GM06990 (cell line): ENCODE results near the gene SLC35B2.

Experiments used
- DNase-seq: peaks from one replicate; pipeline ENCODE4 v3.0.0-alpha.2; 2011; ENCODE audit not compliant: insufficient read length; ENCODE audit errors: extremely low read depth
- H3K27me3 ChIP-seq: replicated peaks from 2 replicates; pipeline ENCODE4 v1.6.0; 2011; ENCODE audit warnings: low read length; ENCODE audit not compliant: control insufficient read depth, insufficient read depth
- H3K36me3 ChIP-seq: 2 replicates; pipeline ENCODE4 v1.5.1; 2011; ENCODE audit warnings: low read length; ENCODE audit not compliant: control insufficient read depth, insufficient read depth
- H3K4me3 ChIP-seq: replicated peaks from 2 replicates; pipeline ENCODE4 v1.5.1; 2011; ENCODE audit warnings: low read depth, mild to moderate bottlenecking, control low read depth, low read length
- TF ChIP-seq, protein P1 (sequence below): IDR thresholded peaks from 2 replicates; pipeline ENCODE4 v1.5.1; 2011; ENCODE audit warnings: low read length, control low read depth, mild to moderate bottlenecking, inconsistent platforms; ENCODE audit not compliant: insufficient read depth, poor library complexity, severe bottlenecking

Gene SLC35B2

DNA sequence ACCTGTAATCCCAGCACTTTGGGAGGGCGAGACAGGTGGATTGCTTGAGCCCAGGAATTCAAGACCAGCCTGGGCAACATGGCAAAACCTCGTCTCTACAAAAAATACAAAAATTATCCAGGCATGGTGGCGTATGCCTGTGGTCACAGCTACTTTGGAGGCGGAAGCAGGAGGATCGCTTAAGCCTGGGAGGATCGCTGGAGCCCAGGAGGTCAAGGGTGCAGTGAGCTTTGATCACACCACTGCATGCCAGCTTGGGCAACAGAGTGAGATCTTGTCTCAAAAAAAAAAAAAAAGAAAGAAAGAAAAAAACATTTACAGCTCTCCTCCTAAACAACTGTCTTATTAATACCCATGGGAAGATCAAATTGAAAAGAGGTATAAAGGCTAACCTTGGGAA, 49.4 kb downstream of the SLC35B2 start:
- no peak for DNase-seq
- H3K4me3 ChIP-seq: no peak overlapping the region
- no peaks in the 10 kb centered on the region for H3K27me3 ChIP-seq
- H3K36me3 ChIP-seq: no peaks in the 10 kb centered on the region
- TF ChIP-seq, protein P1, sequence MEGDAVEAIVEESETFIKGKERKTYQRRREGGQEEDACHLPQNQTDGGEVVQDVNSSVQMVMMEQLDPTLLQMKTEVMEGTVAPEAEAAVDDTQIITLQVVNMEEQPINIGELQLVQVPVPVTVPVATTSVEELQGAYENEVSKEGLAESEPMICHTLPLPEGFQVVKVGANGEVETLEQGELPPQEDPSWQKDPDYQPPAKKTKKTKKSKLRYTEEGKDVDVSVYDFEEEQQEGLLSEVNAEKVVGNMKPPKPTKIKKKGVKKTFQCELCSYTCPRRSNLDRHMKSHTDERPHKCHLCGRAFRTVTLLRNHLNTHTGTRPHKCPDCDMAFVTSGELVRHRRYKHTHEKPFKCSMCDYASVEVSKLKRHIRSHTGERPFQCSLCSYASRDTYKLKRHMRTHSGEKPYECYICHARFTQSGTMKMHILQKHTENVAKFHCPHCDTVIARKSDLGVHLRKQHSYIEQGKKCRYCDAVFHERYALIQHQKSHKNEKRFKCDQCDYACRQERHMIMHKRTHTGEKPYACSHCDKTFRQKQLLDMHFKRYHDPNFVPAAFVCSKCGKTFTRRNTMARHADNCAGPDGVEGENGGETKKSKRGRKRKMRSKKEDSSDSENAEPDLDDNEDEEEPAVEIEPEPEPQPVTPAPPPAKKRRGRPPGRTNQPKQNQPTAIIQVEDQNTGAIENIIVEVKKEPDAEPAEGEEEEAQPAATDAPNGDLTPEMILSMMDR: no peak
